Hematopoietic multipotent progenitor cell treated with erythropoietin and hydrocortisone succinate and interleukin-3 and kit ligand, for 17 days (in vitro differentiated cells): ENCODE data around the gene SPSB3.

Source experiments
- DNase-seq: peaks from one replicate; pipeline ENCODE4 v3.0.0-alpha.2; 2015; ENCODE audit warnings: low spot score

Gene SPSB3

DNA sequence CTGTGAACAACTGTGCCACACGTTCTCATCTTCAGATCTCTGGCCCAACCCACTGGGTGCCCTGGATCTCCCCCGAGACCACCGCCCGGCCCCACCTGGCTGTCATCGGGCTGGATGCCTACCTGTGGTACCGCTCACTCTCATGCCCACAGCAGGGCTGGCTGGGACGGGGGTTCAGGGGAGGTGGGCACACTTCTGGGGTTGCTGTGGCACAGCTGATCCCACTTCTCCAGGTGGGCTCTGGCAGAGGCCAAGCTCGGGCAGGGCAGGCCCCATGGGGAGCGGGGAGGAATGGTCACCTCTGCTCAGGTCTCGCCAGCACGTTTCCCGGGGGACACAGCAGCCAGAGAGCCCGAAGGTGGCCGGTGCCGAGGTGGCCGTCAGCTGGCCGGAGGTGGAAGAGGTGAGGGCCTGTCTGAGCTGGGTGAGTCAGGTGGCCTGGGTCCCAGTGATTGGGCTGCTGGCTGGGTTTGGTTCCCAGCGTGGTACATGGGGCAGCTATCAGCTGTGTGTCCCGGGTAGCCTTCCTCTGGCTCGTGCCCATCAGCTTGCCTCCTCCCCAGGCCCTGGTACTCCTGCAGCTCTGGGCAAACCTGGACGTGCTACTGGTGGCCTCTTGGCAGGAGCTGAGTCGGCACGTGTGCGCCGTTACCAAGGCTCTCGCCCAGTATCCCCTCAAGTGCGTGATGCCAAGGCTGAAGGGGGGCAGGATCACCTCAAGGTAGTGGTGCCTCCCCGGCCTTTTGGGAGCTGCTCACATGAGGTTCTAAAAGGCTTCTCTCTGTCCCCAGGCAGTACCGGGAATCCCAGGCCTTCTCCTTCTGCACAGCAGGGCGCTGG, 7.1 kb downstream of the SPSB3 start:
- DNase-seq: no peak

DNA sequence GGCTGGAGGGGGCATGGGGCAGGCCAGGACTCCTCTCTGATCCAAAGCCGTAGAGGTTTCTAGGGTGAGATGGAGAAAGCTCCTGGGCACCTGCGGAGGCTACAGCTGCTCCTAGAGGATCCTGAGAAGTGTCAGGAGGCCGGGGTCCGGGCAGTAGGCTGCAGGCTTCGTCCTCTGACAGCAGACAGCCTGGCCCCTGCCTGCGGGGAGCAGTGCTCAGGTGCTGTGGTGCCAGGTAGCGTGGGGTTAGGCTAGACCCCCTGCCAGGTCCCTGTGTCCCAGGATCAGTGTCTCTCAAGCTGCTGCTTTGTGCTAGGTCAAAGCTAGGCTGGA, 8.0 kb downstream of the SPSB3 start:
- no peak for DNase-seq

DNA sequence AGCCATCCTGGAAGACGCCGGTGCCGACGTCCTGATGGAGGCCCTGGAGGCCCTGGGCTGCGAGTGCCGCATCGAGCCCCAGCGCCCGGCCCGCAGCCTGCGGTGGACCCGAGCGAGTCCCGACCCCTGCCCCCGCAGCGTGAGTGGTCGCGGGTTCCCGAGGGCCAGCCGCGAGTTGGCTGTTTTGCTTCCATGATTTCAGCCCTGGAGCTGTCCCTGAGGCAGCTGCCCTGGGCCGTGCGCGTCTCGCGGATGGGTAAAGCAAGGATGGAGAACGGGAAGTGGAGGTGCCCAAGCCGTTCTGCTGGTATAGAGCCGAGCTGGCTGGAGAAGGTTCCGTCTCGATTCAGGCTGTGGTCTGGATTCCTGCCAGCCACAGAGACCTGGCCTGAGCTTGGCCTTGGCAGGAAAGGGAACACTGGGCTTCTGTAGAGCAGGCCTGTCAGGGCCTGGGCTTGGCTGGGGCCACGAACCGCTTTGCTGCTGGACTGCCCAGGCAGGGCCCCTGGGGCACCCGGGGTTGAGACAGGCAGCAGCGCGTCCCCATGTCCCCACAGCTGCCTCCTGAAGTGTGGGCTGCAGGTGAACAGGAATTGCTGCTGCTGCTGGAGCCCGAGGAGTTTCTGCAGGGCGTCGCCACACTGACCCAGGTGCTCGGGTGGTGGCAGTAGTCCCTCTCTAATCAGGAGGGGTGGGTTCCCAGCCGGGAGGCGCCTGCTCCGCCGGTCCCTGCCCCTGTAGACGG, 8.5 kb downstream of the SPSB3 start:
- DNase-seq: peak; percentile 34

- DNase-seq: peak; percentile 85
Observed at GRCh38 chr16:1772908-1773702, 9.3 kb downstream of the SPSB3 start, which contains the start of gene MRPS34. Gene MRPS34, minus strand, starts transcription at chr16:1773134. Its CDS starts 15 bp downstream, at chr16:1773119.

DNA sequence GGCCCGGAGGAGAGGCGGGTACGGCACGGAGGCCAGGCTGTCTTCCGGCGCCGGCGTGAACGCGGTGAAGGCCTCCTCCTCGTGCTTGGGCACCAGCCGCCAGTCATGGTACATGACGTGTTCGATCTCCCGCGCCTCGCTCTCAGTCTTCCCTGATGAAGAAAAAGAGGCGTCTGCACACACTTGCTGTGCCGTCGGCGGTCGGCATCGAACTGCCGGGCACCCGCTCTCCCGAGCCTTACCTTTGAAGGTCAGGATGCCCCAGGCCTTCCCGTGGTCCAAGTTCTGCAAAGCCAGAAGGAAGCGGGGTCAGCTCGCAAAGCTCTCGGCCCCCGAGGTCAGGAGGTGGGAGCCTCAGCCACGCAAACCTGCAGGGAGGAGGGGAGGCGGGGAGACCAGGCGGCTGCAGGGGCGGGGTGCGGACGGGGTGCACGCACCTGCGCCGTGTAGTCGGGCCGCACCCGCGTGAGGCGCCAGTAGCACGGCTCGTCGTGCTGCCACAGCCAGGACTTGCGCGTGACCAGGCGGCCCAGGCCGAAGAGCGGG, 9.9 kb downstream of the SPSB3 start, which contains the start of gene EME2:
TSS of gene EME2 (plus strand) at position 449 of the 546 bp plus-strand sequence. CDS start 418 bp downstream, outside the sequence.
- peak; percentile 37 for DNase-seq

DNA sequence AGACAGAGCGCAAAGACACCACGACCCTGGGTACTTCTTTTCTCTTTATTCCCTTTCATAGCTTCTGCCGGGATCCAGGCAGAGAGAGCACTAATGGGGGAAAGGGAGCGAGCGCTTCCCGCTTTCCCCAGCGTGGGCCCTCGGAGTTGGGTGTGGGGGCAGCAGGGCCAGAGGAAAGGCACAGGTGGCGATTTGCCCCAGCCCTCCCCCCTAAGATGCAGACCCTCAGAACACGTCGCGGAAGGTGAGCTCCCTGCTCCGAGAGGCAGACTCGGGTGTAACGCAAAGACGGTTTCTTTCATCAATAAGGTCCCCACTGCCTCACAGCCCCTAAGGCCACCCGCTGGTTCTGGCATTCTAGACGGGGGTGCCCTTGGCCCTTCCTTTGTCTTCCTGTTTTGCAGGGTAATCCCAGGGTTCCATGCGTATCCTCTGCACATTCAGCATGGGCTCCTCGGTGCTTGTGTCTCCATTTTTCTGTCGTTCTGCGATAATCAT, 10.5 kb downstream of the SPSB3 start:
- peak; percentile 9 for DNase-seq

GRCh38 chr16:1771188-1771863, 11.0 kb downstream of the SPSB3 start, which contains the start of gene NME3:
Gene NME3, minus strand, starts transcription at chr16:1771543. Its CDS starts 9 bp downstream, at chr16:1771534.
- peak; percentile 57 for DNase-seq

- no peak for DNase-seq
Observed at GRCh38 chr16:1770328-1771187, 11.8 kb downstream of the SPSB3 start.

GRCh38 chr16:1769402-1770300, 12.7 kb downstream of the SPSB3 start:
- DNase-seq: no peak

- DNase-seq: no peak
Observed at GRCh38 chr16:1768767-1769401, 13.5 kb downstream of the SPSB3 start.

GRCh38 chr16:1768061-1768766, 14.2 kb downstream of the SPSB3 start:
- DNase-seq: no peak

DNA sequence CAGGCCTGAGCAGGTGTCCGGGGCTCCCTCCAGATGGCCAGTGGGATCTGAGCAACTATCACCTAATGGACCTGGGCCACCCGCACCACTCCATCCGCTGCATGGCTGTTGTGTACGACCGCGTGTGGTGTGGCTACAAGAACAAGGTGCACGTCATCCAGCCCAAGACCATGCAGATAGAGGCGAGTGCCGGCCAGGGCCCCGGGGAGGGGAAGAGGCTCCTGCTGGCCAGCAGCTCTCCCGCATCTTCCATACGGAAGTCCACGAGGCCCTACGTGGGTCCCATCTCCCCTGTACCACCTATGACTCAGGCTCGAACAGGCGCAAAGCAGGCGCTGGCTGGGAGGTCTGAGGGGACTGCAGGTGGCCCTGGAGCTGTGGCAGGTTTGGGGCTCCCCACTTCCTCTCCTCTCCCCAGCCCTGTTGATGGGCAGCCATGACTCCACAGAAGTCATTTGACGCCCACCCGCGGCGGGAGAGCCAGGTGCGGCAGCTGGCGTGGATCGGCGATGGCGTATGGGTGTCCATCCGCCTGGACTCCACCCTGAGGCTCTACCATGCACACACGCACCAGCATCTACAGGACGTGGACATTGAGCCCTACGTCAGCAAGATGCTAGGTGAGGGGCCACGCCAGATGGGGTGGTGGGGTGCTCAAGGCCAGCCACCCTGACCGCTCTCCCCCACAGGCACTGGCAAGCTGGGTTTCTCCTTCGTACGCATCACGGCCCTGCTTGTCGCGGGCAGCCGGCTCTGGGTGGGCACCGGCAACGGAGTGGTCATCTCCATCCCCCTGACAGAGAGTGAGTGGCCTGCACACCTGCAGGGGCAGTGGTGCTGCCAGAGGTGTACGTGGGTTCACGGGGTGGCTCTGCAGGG, 15.0 kb downstream of the SPSB3 start:
- no peak for DNase-seq

- DNase-seq: no peak
Observed at GRCh38 chr16:1766701-1767100, 15.7 kb downstream of the SPSB3 start.

- no peak for DNase-seq
Observed at GRCh38 chr16:1766231-1766630, 16.1 kb downstream of the SPSB3 start.

GRCh38 chr16:1765826-1766225, 16.5 kb downstream of the SPSB3 start:
- no peak for DNase-seq

DNA sequence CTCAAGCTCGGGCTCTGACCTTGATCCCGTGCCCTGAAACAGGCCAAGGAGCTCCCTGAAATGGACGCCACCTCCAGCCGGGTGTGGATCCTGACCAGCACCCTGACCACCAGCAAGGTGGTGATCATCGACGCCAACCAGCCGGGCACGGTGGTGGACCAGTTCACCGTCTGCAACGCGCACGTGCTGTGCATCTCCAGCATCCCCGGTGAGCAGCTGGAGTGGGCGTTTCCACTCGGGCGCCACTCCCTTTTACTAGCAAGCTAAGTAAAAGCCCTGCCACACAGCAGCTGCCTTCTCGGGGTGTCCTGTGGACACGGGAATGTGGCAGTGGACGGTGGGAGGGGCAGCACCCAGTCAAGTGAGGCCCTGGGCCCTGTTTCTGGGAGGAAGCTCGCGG, 17.4 kb downstream of the SPSB3 start:
- DNase-seq: no peak
